HG03103 (cell line): ENCODE results near the gene NKD1.

ENCODE experiments used
- ATAC-seq: cut with Tn5 transposase; IDR thresholded peaks from one replicate; pipeline ENCODE4 v1.9.1; 2021; ENCODE audit warnings: low read depth; ENCODE audit not compliant: unreplicated experiment

NKD1 gene

DNA sequence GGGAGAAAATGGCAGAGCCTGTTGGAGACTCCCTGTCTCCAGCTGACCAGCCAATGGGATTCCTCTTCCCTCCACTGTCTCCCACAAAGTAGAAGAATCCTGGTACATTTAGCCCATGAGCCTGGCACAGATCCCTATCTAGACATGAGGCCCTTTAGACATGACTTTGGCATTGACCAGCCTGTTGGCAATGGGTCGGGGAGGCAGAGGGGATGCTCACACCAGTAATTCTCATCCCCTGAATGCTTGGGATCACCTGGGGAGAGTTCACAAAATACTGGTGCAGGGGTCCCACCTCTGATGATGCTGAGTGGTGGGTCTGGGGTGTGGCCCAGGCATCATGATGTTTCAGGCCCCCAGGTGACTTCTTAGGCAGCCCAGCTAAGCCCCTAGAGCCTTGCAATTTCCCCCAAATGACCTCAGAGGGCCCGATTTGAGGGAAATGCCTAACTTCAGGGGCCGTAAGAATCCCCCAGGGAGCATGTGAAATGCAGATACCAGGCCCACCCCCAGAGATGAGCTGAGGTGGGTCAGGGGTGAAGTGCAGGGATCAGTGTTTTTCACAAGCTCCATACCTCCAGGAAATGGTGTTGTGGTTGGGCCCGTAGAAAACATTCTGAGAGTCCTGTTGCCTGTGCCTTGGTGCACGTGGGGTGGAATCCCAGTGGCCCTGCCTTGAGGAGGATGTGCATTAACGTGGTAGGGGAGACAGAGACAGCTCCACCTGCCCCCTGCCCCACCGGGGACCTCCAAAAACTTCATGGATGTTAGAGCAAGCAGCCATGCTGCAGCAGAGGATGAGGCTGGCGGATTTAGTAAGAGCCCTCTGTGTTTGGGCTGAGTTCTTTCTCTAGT, 90.8 kb downstream of the NKD1 start:
- ATAC-seq = no peak

- no peak for ATAC-seq
Observed at GRCh38 chr16:50640391-50640790, 92.2 kb downstream of the NKD1 start.

- no peak for ATAC-seq
Observed at GRCh38 chr16:50640919-50641817, 93.0 kb downstream of the NKD1 start.

DNA sequence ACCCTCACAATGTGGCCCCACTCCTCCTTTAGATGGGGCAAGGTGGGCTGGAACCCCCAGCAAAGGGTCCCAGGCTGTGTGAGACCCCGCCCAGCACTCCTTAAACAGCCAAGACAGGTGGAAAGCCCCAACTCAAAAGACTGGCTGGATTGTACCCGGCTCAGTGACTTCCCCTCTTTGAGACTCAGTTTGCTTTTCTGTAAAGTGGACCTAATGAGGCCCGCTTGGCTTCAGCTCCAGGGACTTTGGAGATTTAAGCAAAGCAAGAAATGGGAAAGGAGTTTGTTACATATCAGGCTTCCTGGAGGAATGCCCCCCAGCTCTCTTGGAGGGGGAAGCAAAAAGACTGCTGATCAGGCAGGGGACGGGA, 93.6 kb downstream of the NKD1 start:
- ATAC-seq = no peak

GRCh38 chr16:50642349-50642748, 94.2 kb downstream of the NKD1 start:
- no peak for ATAC-seq

GRCh38 chr16:50643192-50643591, 95.0 kb downstream of the NKD1 start:
- no peak for ATAC-seq

DNA sequence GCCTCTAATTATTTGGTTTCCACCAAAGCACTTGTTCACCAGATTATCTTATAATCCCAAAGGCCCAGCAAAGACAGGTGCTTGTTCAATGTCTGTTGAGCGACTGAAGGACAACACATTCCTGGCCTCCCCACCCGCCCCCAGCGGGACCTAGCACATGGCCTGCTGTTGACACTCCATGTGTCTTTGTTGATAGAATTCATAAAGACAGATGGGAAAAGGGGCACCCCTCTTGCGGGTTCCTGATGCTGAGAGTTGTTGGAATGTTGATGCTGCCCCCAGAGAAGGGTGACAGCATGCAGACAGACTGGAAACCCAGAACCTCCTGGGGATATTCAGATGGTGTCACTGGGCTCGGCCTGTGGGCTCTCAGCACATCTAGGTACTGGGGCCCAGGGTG, 96.0 kb downstream of the NKD1 start:
- no peak for ATAC-seq

DNA sequence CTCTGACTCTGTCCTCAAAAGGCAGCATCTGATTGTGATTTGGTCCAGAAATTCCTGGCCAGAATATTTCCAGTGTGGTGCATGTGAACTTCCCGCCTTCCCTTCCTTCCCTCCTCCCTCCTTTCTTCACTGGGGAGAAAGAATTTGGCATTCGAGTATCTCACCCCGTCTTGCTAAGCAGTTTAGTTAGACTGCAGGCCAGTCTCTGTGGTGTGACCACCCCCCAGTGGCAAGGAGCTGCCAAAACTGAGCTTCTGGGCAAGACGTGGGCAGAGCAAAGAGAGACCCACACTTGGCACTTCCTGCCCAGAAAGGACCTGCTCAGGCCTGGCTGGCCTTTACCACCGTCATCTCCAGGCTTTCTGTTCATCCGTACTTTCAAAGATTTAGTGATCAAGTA, 96.5 kb downstream of the NKD1 start:
- no peak for ATAC-seq

DNA sequence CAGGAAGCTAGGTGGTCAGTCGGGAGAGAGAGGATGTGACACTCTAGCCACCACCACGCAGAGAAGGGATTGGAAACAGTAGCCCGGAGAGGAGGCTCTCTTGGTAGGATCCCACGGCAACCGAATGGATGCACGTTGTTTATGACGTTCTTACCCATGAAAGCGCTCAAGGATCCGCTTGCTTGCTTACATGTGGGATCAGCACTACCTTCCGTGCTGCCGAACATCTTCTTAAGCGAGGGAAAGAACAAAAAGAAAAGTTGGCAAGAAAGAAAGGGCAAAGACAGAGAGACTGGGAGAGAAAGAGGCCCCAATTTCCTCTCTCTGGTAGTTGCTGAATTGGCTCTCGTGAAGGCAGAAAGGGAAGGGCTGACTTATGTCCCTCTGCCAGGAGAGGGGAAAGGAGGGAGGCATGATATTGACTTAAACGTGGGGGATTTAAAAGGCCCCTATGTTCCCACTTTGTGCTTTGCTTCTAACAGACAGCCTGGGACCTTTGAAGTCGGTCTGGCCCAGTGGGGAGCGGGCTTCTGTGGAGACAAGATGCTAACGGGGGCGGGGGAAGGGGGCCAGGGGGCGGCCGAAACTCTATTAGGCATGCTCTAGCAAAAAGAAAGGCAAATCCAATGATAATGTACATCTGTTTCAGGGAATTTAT, 97.5 kb downstream of the NKD1 start:
- no peak for ATAC-seq

GRCh38 chr16:50646345-50646744, 98.1 kb downstream of the NKD1 start:
- ATAC-seq = no peak

GRCh38 chr16:50651835-50652438, 103.7 kb downstream of the NKD1 start:
- ATAC-seq = no peak

GRCh38 chr16:50652836-50653425, 104.7 kb downstream of the NKD1 start:
- no peak for ATAC-seq

GRCh38 chr16:50653633-50654519, 105.7 kb downstream of the NKD1 start:
- ATAC-seq = no peak

DNA sequence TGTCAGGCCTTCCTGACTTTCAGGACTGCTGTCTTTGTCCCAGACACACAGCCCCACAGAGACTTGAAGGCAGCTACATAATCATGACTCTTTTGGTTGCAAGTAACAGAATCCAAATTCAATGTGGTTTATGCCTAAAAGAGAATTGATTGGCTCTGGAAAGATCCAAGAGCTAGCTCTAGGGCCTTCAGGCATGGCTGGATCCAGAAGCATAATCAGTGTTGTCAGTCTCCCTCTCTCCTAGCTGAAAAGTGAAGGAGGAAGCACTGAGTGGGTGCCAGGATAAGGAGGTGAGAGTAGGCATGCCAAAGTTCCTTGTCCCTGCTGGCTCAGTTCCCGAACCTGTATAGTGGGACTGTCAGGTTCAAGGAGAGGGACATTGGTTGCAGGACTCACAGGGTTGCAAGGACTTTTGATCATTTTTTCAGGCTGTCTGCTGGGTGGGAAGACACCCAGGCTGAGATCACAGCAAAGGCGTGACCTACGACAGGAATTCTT, 107.4 kb downstream of the NKD1 start:
- ATAC-seq = no peak

DNA sequence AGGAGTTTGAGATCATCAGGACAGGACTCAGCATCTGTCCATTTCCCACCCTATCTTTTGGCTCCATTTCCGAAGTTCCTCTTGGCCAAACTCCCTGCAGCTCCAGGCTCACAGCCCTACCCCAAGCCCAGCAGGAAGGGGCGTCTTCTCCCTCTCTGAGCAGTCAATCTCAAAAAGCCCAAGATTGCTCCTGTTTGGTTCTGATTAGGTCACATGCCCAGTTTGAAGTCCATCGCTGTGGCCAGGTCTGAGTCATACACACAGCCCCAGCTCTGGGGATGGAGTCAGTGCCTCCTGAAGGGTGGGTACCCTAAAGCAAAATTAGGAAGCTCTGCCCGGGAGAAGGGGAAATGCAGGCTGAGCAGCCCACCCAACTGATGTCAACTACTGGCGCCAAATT, 109.0 kb downstream of the NKD1 start:
- no peak for ATAC-seq

GRCh38 chr16:50659806-50660205, 111.6 kb downstream of the NKD1 start:
- no peak for ATAC-seq

GRCh38 chr16:50662306-50662940, 114.2 kb downstream of the NKD1 start:
- no peak for ATAC-seq

DNA sequence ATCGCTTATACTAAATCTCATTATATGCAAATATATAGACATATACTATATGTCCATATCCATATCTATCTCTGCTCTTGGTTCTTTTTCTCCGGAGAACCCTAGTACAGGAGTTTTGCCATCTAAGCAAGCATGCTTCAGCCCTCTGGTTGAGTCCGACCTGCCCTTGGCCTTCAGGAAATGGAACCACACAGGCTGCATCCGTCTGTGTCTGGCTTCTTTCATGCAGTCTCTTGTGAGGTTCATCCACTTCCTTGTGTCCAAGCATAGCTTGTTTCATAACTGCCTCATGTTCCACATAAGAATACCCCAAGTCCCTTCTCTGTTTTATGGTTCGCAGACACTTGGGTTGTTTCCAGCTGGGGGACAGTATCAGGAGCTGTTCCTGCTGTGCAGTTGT, 116.1 kb downstream of the NKD1 start:
- no peak for ATAC-seq
